OCI-LY3 (cell line): ENCODE measurements around the gene ETFB.

Experiments
- CTCF ChIP-seq: fragments of 200-600, 300-600 bp; sonication (generic); IDR thresholded peaks from 2 replicates; pipeline ENCODE4 v1.5.1; 2014; ENCODE audit warnings: antibody characterized with exemption, low read length, low read depth
- EZH2phosphoT487 ChIP-seq: fragments of 200-600 bp; shearing (Covaris generic); IDR thresholded peaks from 2 replicates; pipeline ENCODE4 v1.6.1; 2018; ENCODE audit warnings: antibody characterized with exemption, mixed run types, low read depth

- TF ChIP-seq CTCF (no peak), EZH2phosphoT487 (no peak)
Observed at GRCh38 chr19:51347209-51347928, 18.8 kb downstream of the ETFB start.
